ENCODE results near the gene IQCE.
"Not testable (repeated sequence)": the region's sequence is repeated elsewhere in the genome, so short reads cannot be mapped to it uniquely, and the experiment has no call there.

Gene IQCE

GRCh38 chr7:2603044-2603965, 44.5 kb downstream of the IQCE start:
- Mint-ChIP-seq H3K27ac (ENCODE audit: low read depth) (no peak overlapping the region), H3K27me3 (no peaks in the 10 kb centered on the region), H3K9me3 (no peaks in the 10 kb centered on the region), H3K4me1 (peaks cover 5% of the 10 kb centered on the region), H3K36me3 (ENCODE audit: insufficient read depth) (peaks cover 8% of the 10 kb centered on the region), H3K4me3 (no peak overlapping the region)
- no peak for ATAC-seq (replicated peaks; ENCODE audit: extremely low read depth, poor library complexity, severe bottlenecking)
- DNase-seq (ENCODE audit: low spot score in 2 of 2), result no peak

- no peak overlapping the region for H3K27ac Mint-ChIP-seq (ENCODE audit: low read depth)
- H3K36me3 Mint-ChIP-seq (ENCODE audit: insufficient read depth), result peaks cover 6% of the 10 kb centered on the region
- no peaks in the 10 kb centered on the region for H3K27me3 Mint-ChIP-seq
- no peak for DNase-seq (ENCODE audit: low spot score in 2 of 2)
- no peaks in the 10 kb centered on the region for H3K9me3 Mint-ChIP-seq
- no peak overlapping the region for H3K4me3 Mint-ChIP-seq
- H3K4me1 Mint-ChIP-seq, result peaks cover 5% of the 10 kb centered on the region
- no peak for ATAC-seq (replicated peaks; ENCODE audit: extremely low read depth, poor library complexity, severe bottlenecking)
Observed at GRCh38 chr7:2604608-2605174, 45.9 kb downstream of the IQCE start.

- no peak for DNase-seq (ENCODE audit: low spot score in 2 of 2)
- Mint-ChIP-seq H3K36me3 (ENCODE audit: insufficient read depth) (peaks cover 4% of the 10 kb centered on the region), H3K27ac (ENCODE audit: low read depth) (no peak overlapping the region), H3K9me3 (no peaks in the 10 kb centered on the region), H3K27me3 (no peaks in the 10 kb centered on the region), H3K4me3 (no peak overlapping the region), H3K4me1 (peaks cover 5% of the 10 kb centered on the region)
- ATAC-seq (replicated peaks; ENCODE audit: extremely low read depth, poor library complexity, severe bottlenecking), result no peak
Observed at GRCh38 chr7:2605608-2606538, 47.1 kb downstream of the IQCE start.

- DNase-seq (ENCODE audit: low spot score in 2 of 2), result no peak
Observed at GRCh38 chr7:2606539-2606936, 47.8 kb downstream of the IQCE start.

GRCh38 chr7:2607122-2607922, 48.5 kb downstream of the IQCE start:
- no peak for ATAC-seq (replicated peaks; ENCODE audit: extremely low read depth, poor library complexity, severe bottlenecking)
- H3K27ac Mint-ChIP-seq (ENCODE audit: low read depth), result no peak overlapping the region
- H3K4me3 Mint-ChIP-seq, result no peak overlapping the region
- peaks cover 2% of the 10 kb centered on the region for H3K36me3 Mint-ChIP-seq (ENCODE audit: insufficient read depth)
- no peaks in the 10 kb centered on the region for H3K27me3 Mint-ChIP-seq
- H3K9me3 Mint-ChIP-seq, result no peaks in the 10 kb centered on the region
- no peak for DNase-seq (ENCODE audit: low spot score in 2 of 2)
- peaks cover 5% of the 10 kb centered on the region for H3K4me1 Mint-ChIP-seq

More at GRCh38 chr7:2606539-2606936, 47.8 kb downstream of the IQCE start:
- Mint-ChIP-seq H3K9me3 (no peaks in the 10 kb centered on the region), H3K27ac (ENCODE audit: low read depth) (no peak overlapping the region), H3K4me3 (no peak overlapping the region), H3K4me1 (peaks cover 5% of the 10 kb centered on the region), H3K27me3 (no peaks in the 10 kb centered on the region), H3K36me3 (ENCODE audit: insufficient read depth) (peaks cover 4% of the 10 kb centered on the region)
- no peak for ATAC-seq (replicated peaks; ENCODE audit: extremely low read depth, poor library complexity, severe bottlenecking)

GRCh38 chr7:2607923-2608904, 49.4 kb downstream of the IQCE start:
- no peaks in the 10 kb centered on the region for H3K36me3 Mint-ChIP-seq (ENCODE audit: insufficient read depth)
- DNase-seq (ENCODE audit: low spot score in 2 of 2) (no peak), ATAC-seq (replicated peaks; ENCODE audit: extremely low read depth, poor library complexity, severe bottlenecking) (no peak)
- H3K27me3 Mint-ChIP-seq, result no peaks in the 10 kb centered on the region
- no peaks in the 10 kb centered on the region for H3K9me3 Mint-ChIP-seq
- H3K4me3 Mint-ChIP-seq, result no peak overlapping the region
- H3K4me1 Mint-ChIP-seq, result peaks cover 5% of the 10 kb centered on the region
- no peak overlapping the region for H3K27ac Mint-ChIP-seq (ENCODE audit: low read depth)

- DNase-seq (ENCODE audit: low spot score in 2 of 2) (no peak), ATAC-seq (replicated peaks; ENCODE audit: extremely low read depth, poor library complexity, severe bottlenecking) (peak; percentile 36)
- Mint-ChIP-seq H3K9me3 (no peaks in the 10 kb centered on the region), H3K4me3 (no peak overlapping the region), H3K27me3 (no peaks in the 10 kb centered on the region), H3K4me1 (peaks cover 5% of the 10 kb centered on the region), H3K36me3 (ENCODE audit: insufficient read depth) (no peaks in the 10 kb centered on the region), H3K27ac (ENCODE audit: low read depth) (no peak overlapping the region)
Observed at GRCh38 chr7:2608921-2609411, 50.2 kb downstream of the IQCE start.

- not testable (repeated sequence) for H3K36me3 Mint-ChIP-seq (ENCODE audit: insufficient read depth); H3K4me1 Mint-ChIP-seq; H3K27me3 Mint-ChIP-seq; H3K27ac Mint-ChIP-seq (ENCODE audit: low read depth); DNase-seq (ENCODE audit: low spot score in 2 of 2); ATAC-seq (replicated peaks; ENCODE audit: extremely low read depth, poor library complexity, severe bottlenecking); H3K9me3 Mint-ChIP-seq; H3K4me3 Mint-ChIP-seq
Observed at GRCh38 chr7:2609646-2610045, 50.9 kb downstream of the IQCE start.

- DNase-seq (ENCODE audit: low spot score in 2 of 2) (no peak), ATAC-seq (replicated peaks; ENCODE audit: extremely low read depth, poor library complexity, severe bottlenecking) (no peak)
- Mint-ChIP-seq H3K27me3 (no peaks in the 10 kb centered on the region), H3K9me3 (no peaks in the 10 kb centered on the region), H3K4me3 (no peak overlapping the region), H3K27ac (ENCODE audit: low read depth) (no peak overlapping the region), H3K36me3 (ENCODE audit: insufficient read depth) (no peaks in the 10 kb centered on the region), H3K4me1 (peaks cover 5% of the 10 kb centered on the region)
Observed at GRCh38 chr7:2610466-2610865, 51.7 kb downstream of the IQCE start.

- H3K36me3 Mint-ChIP-seq (ENCODE audit: insufficient read depth), result no peaks in the 10 kb centered on the region
- H3K4me1 Mint-ChIP-seq, result peaks cover 5% of the 10 kb centered on the region
- H3K4me3 Mint-ChIP-seq, result no peak overlapping the region
- no peaks in the 10 kb centered on the region for H3K9me3 Mint-ChIP-seq
- no peak for ATAC-seq (replicated peaks; ENCODE audit: extremely low read depth, poor library complexity, severe bottlenecking)
- no peak overlapping the region for H3K27ac Mint-ChIP-seq (ENCODE audit: low read depth)
- H3K27me3 Mint-ChIP-seq, result no peaks in the 10 kb centered on the region
- DNase-seq (ENCODE audit: low spot score in 2 of 2), result no peak
Observed at GRCh38 chr7:2610898-2611297, 52.1 kb downstream of the IQCE start.

- H3K4me1 Mint-ChIP-seq, result peaks cover 5% of the 10 kb centered on the region
- no peaks in the 10 kb centered on the region for H3K27me3 Mint-ChIP-seq
- no peak overlapping the region for H3K4me3 Mint-ChIP-seq
- ATAC-seq (replicated peaks; ENCODE audit: extremely low read depth, poor library complexity, severe bottlenecking) (no peak), DNase-seq (ENCODE audit: low spot score in 2 of 2) (no peak)
- no peaks in the 10 kb centered on the region for H3K36me3 Mint-ChIP-seq (ENCODE audit: insufficient read depth)
- H3K9me3 Mint-ChIP-seq, result no peaks in the 10 kb centered on the region
- H3K27ac Mint-ChIP-seq (ENCODE audit: low read depth), result no peak overlapping the region
Observed at GRCh38 chr7:2611401-2611800, 52.6 kb downstream of the IQCE start.

Data from central memory CD8-positive, alpha-beta T cell (primary cell).